Neural cell (in vitro differentiated cells): ENCODE results near the gene IL1RAP. TPM values are rescaled to one million over a fixed set of nuclear protein-coding genes. Genes with fewer than 3 reads are reported as not detected.
"Not testable (repeated sequence)": the region's sequence is repeated elsewhere in the genome, so short reads cannot be mapped to it uniquely, and the experiment has no call there.

ENCODE experiments used
- H2AFZ ChIP-seq: fragments of 200-600, 300-800 bp; sonication (generic), shearing (Covaris generic); 2 replicates; pipeline ENCODE4 v1.6.0; 2014; ENCODE audit warnings: low read depth, mild to moderate bottlenecking, antibody characterized with exemption, low read length, moderate library complexity
- H3F3A ChIP-seq: fragments of 200-600 bp; shearing (Covaris generic); 2 replicates; pipeline ENCODE4 v1.6.1; 2016; ENCODE audit warnings: mild to moderate bottlenecking, moderate library complexity, mixed read lengths, antibody characterized with exemption, low read length; ENCODE audit not compliant: insufficient read depth, poor library complexity, severe bottlenecking
- H3K27ac ChIP-seq: fragments of 200-600, 300-800 bp; sonication (generic), shearing (Covaris generic); 2 replicates; pipeline ENCODE4 v1.5.1; 2014; ENCODE audit warnings: mild to moderate bottlenecking, low read length, moderate library complexity
- H3K27me3 ChIP-seq: fragments of 300-800, 200-600 bp; sonication (generic), shearing (Covaris generic); 2 replicates; pipeline ENCODE4 v1.6.0; 2014; ENCODE audit warnings: mild to moderate bottlenecking, low read depth, low read length, moderate library complexity; ENCODE audit not compliant: insufficient read depth
- H3K36me3 ChIP-seq: fragments of 300-800, 200-600 bp; sonication (generic), shearing (Covaris generic); 2 replicates; pipeline ENCODE4 v1.5.1; 2014; ENCODE audit warnings: mild to moderate bottlenecking, antibody characterized with exemption, low read length, moderate library complexity; ENCODE audit not compliant: insufficient read depth
- H3K4me2 ChIP-seq: fragments of 300-800, 200-600 bp; sonication (generic), shearing (Covaris generic); 2 replicates; pipeline ENCODE4 v1.6.0; 2014; ENCODE audit warnings: mild to moderate bottlenecking, low read length
- H3K4me3 ChIP-seq: fragments of 300-800, 200-600 bp; sonication (generic), shearing (Covaris generic); 2 replicates; pipeline ENCODE4 v1.5.1; 2014; ENCODE audit warnings: mild to moderate bottlenecking, low read length, moderate library complexity
- H3K79me2 ChIP-seq: fragments of 200-600 bp; shearing (Covaris generic); replicated peaks from 2 replicates; pipeline ENCODE4 v1.6.0; 2014; ENCODE audit warnings: mild to moderate bottlenecking, low read length, moderate library complexity; ENCODE audit not compliant: insufficient read depth
- H3K9ac ChIP-seq: fragments of 300-800, 200-600 bp; sonication (generic), shearing (Covaris generic); 2 replicates; pipeline ENCODE4 v1.6.1; 2016; ENCODE audit warnings: mild to moderate bottlenecking, low read length, mixed read lengths
- H3K9me2 ChIP-seq: fragments of 200-600 bp; shearing (Covaris generic); 2 replicates; pipeline ENCODE4 v1.6.1; 2016; ENCODE audit warnings: mild to moderate bottlenecking, low read length, mixed read lengths; ENCODE audit not compliant: insufficient read depth
- H3K9me3 ChIP-seq: fragments of 200-600, 300-800 bp; sonication (generic), shearing (Covaris generic); 2 replicates; pipeline ENCODE4 v1.6.1; 2016; ENCODE audit warnings: mild to moderate bottlenecking, mixed run types, low read length, moderate library complexity, mixed read lengths
- H4K20me1 ChIP-seq: fragments of 200-600 bp; shearing (Covaris generic); 2 replicates; pipeline ENCODE4 v1.6.1; 2016; ENCODE audit warnings: mild to moderate bottlenecking, mixed run types; ENCODE audit not compliant: insufficient read depth
- CTCF ChIP-seq: fragments of 450-650 bp; IDR thresholded peaks from 2 replicates; pipeline ENCODE4 v1.5.1; 2014; ENCODE audit warnings: antibody characterized with exemption, mild to moderate bottlenecking, moderate library complexity; ENCODE audit not compliant: poor library complexity, severe bottlenecking
- EZH2 ChIP-seq: fragments of 200-600, 300-800 bp; shearing (Covaris generic), sonication (generic); IDR thresholded peaks from 2 replicates; pipeline ENCODE4 v1.6.1; 2014; ENCODE audit warnings: antibody characterized with exemption, low read length, borderline replicate concordance, mild to moderate bottlenecking; ENCODE audit not compliant: insufficient read depth, poor library complexity, severe bottlenecking
- MXI1 ChIP-seq: fragments of 450-650 bp; conservative IDR thresholded peaks from 2 replicates; pipeline ENCODE4 v1.6.1; 2014; ENCODE audit warnings: antibody characterized with exemption, mild to moderate bottlenecking; ENCODE audit not compliant: poor library complexity, severe bottlenecking
- POLR2AphosphoS5 ChIP-seq: IDR thresholded peaks from 2 replicates; pipeline ENCODE4 v1.6.1; 2012
- RAD21 ChIP-seq: fragments of 450-650 bp; conservative IDR thresholded peaks from 2 replicates; pipeline ENCODE4 v1.6.1; 2014; ENCODE audit warnings: antibody characterized with exemption, mild to moderate bottlenecking, moderate library complexity
- REST ChIP-seq: IDR thresholded peaks from 2 replicates; pipeline ENCODE4 v1.6.1; 2012; ENCODE audit warnings: borderline replicate concordance
- TAF1 ChIP-seq: IDR thresholded peaks from 2 replicates; pipeline ENCODE4 v1.6.1; 2012; ENCODE audit warnings: low read depth
- polyA plus RNA-seq: library from polyadenylated mRNA; depleted of rRNA; stranded (reverse); fragments of >200 nt; gene quantifications from 2 replicates; pipeline ENCODE4 v1.2.3, GENCODE V29; 2014

IL1RAP gene
- polyA plus RNA-seq, 1 donor from 2014 or later: 24.6 TPM

- H3K4me2 ChIP-seq, H3K9me2 ChIP-seq, H3F3A ChIP-seq, H3K27ac ChIP-seq, H3K79me2 ChIP-seq, H3K9ac ChIP-seq, H4K20me1 ChIP-seq, H3K4me3 ChIP-seq, H3K9me3 ChIP-seq, H3K27me3 ChIP-seq, H3K36me3 ChIP-seq, H2AFZ ChIP-seq: not testable (repeated sequence)
Observed at GRCh38 chr3:190677868-190678267, 164.0 kb downstream of the IL1RAP start.

GRCh38 chr3:190680691-190681090 lies 166.8 kb downstream of the IL1RAP start:
- no peaks in the 10 kb centered on the region for H3K9me3 ChIP-seq
- no peak overlapping the region for H3K9ac ChIP-seq
- no peak overlapping the region for H3K4me2 ChIP-seq
- no peaks in the 10 kb centered on the region for H3K36me3 ChIP-seq
- H3F3A ChIP-seq: no peaks in the 10 kb centered on the region
- no peak overlapping the region for H2AFZ ChIP-seq
- H4K20me1 ChIP-seq: no peaks in the 10 kb centered on the region
- H3K27ac ChIP-seq: no peak overlapping the region
- H3K4me3 ChIP-seq: no peak overlapping the region
- TF ChIP-seq POLR2AphosphoS5: no peak
- TF ChIP-seq RAD21: no peak
- no peak for TF ChIP-seq CTCF
- TF ChIP-seq TAF1: no peak
- H3K9me2 ChIP-seq: no peaks in the 10 kb centered on the region
- no peaks in the 10 kb centered on the region for H3K27me3 ChIP-seq
- H3K79me2 ChIP-seq: no peaks in the 10 kb centered on the region

DNA sequence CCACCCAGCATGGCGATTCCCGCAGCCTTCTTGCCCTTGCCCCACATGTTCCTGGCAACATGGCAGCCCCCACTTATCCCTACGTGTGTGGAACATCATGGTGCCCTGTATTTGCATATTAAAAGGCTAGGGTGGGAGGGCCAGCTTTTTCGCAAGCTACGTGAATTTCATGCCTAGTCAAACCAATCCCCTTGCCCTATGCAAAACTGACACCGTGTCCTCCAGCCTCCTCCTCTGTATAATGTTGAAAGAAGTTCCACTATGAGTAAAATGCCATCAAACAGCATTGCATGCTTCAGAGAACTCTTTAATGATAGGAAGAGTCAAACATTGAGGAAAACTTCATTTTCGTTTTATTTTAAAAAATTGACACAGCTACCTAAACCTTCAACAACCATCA lies 170.9 kb downstream of the IL1RAP start:
- no peak overlapping the region for H3K4me2 ChIP-seq
- no peak overlapping the region for H3K4me3 ChIP-seq
- no peaks in the 10 kb centered on the region for H3K79me2 ChIP-seq
- H3K27ac ChIP-seq: no peak overlapping the region
- no peaks in the 10 kb centered on the region for H3K9me3 ChIP-seq
- H3K9me2 ChIP-seq: no peaks in the 10 kb centered on the region
- H2AFZ ChIP-seq: no peak overlapping the region
- no peaks in the 10 kb centered on the region for H3K27me3 ChIP-seq
- H4K20me1 ChIP-seq: no peaks in the 10 kb centered on the region
- no peak overlapping the region for H3K9ac ChIP-seq
- no peaks in the 10 kb centered on the region for H3K36me3 ChIP-seq
- TF ChIP-seq EZH2 (no peak), TAF1 (no peak), CTCF (no peak), POLR2AphosphoS5 (no peak), RAD21 (no peak), REST (no peak), MXI1 (no peak)
- H3F3A ChIP-seq: no peaks in the 10 kb centered on the region
